ENCODE data around the gene DLG5.

DNA sequence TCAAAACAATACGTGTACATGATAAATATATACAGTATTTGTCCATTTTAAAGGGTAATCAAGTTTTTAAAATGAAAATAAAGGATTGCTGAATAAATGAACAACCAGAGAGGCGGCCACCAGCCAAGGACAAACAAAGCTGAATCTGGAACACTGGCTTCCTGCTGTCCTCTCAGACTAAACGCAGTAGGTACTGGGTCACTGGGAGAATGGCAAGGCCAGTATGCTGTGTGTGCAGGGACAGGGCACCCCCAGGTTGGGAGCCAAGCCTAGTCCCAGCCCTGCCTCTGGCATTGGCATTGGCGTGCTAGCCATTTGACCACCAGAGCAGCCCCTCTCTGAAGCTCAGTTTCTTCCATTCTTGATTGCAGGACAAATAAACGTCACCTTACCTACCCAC, 33.8 kb downstream of the DLG5 start:
- TF ChIP-seq, protein P1, sequence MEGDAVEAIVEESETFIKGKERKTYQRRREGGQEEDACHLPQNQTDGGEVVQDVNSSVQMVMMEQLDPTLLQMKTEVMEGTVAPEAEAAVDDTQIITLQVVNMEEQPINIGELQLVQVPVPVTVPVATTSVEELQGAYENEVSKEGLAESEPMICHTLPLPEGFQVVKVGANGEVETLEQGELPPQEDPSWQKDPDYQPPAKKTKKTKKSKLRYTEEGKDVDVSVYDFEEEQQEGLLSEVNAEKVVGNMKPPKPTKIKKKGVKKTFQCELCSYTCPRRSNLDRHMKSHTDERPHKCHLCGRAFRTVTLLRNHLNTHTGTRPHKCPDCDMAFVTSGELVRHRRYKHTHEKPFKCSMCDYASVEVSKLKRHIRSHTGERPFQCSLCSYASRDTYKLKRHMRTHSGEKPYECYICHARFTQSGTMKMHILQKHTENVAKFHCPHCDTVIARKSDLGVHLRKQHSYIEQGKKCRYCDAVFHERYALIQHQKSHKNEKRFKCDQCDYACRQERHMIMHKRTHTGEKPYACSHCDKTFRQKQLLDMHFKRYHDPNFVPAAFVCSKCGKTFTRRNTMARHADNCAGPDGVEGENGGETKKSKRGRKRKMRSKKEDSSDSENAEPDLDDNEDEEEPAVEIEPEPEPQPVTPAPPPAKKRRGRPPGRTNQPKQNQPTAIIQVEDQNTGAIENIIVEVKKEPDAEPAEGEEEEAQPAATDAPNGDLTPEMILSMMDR (IDR thresholded peaks at IDR 0.05), result no peak
- no peak for TF ChIP-seq POLR2A (IDR thresholded peaks at IDR 0.05)

Measured in suprapubic skin (tissue), 3 donors.